ENCODE results near the gene TMEM150C.

TMEM150C gene

DNA sequence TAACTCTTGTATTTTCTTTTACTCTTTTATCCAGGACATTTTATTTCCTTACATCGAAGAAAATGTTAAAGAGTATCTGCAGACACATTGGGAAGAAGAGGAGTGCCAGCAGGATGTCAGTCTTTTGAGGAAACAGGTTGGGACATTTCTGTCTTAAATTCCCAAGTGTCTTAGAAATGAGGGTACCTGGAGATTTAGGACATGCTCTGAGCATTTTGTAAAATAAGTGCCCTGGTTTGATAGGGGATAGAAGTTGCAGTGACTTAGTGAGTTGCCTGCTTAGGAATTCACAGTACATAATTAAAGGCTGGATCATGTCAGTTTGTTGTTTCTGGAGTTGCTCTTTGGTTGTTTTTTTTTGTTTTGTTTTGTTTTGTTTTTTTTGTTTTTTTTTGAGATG, 113.9 kb downstream of the TMEM150C start:
- TF ChIP-seq, protein P1, sequence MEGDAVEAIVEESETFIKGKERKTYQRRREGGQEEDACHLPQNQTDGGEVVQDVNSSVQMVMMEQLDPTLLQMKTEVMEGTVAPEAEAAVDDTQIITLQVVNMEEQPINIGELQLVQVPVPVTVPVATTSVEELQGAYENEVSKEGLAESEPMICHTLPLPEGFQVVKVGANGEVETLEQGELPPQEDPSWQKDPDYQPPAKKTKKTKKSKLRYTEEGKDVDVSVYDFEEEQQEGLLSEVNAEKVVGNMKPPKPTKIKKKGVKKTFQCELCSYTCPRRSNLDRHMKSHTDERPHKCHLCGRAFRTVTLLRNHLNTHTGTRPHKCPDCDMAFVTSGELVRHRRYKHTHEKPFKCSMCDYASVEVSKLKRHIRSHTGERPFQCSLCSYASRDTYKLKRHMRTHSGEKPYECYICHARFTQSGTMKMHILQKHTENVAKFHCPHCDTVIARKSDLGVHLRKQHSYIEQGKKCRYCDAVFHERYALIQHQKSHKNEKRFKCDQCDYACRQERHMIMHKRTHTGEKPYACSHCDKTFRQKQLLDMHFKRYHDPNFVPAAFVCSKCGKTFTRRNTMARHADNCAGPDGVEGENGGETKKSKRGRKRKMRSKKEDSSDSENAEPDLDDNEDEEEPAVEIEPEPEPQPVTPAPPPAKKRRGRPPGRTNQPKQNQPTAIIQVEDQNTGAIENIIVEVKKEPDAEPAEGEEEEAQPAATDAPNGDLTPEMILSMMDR (IDR thresholded peaks at IDR 0.05), result no peak
- Histone ChIP-seq H3K4me3 (no peak overlapping the region), H3K27ac (no peak overlapping the region)
- DNase-seq (ENCODE audit: low spot score), result no peak

DNA sequence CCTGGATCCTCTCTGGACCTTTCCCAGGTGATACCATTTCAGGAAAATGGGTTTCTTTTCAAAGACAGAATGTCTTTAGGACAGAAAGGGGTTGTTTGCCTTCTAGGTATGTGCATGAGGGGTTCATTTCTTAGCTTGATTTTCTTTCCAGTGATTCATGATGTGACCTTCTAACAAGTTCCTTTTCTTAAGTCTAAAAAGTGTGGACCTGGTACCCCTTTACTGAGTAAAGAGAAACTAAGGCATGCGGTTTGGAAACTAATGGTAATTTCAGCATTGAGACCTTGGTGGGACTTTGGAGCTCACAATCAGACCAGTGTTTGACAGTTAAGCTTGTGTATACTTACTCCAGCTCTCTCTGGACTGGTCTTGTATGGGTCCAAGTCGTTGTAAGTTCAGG, 122.7 kb downstream of the TMEM150C start:
- Histone ChIP-seq H3K4me3 (no peak overlapping the region), H3K27ac (no peak overlapping the region)

DNA sequence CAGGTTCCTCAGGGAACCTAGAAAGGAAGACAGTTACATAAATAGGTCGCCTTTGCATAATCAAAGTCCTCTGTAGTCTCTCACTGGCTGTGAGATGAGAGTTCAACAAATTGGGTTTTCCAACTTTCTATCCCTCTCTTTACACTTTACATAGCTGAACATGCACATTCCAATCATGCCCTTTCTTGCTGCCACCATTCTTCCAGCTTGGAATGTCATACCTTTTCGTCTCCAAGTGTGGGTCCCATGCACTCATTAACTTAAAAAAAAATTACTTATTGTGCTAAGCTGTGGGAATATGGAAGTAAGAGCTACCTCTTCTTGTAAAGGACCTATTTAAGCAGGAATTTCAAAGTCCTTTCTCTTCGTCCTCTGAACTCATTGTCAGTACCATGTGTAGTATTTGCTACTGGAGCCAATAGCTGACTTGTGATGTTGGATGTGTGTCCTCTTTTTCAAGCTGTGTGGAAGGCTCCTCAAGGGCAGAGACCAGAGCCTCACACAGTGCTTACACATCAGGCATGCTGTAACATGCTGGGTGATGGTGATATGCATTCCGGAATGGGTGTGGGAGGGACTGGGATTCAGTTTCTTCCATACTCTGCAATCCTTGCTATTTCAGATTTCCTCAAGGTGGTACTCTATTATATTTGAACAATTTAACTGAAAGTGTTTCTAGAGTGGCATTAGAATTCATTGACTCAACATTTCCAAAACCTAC, 124.3 kb downstream of the TMEM150C start:
- H3K27ac ChIP-seq, result no peak overlapping the region
- no peak for DNase-seq (ENCODE audit: low spot score)
- TF ChIP-seq, protein P1 (IDR thresholded peaks at IDR 0.05), result no peak

More for the DNA sequence above, 122.7 kb downstream of the TMEM150C start:
- no peak for DNase-seq (ENCODE audit: low spot score)
- TF ChIP-seq, protein P1 (IDR thresholded peaks at IDR 0.05), result no peak

DNA sequence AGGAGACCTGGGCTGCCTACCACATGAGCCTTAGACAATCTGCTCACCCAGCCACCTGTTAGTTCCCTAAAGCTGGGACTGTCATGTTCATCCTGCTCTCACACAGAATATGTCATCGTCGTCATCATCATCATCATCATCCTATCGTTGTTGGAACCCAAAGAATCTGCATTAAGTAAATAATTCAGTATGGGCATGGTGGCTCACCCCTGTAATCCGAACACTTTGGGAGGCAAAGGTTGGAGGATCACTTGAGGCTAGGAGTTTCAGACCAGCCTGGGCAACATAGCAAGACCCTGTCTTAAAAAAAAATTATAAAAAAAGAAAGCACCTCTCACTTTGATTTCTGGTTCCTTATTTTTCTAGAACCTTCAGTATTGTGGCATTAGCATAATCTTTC, 125.0 kb downstream of the TMEM150C start:
- TF ChIP-seq, protein P1 (IDR thresholded peaks at IDR 0.05), result no peak
- no peak for DNase-seq (ENCODE audit: low spot score)

More for the DNA sequence above, 124.3 kb downstream of the TMEM150C start:
- no peak overlapping the region for H3K4me3 ChIP-seq

DNA sequence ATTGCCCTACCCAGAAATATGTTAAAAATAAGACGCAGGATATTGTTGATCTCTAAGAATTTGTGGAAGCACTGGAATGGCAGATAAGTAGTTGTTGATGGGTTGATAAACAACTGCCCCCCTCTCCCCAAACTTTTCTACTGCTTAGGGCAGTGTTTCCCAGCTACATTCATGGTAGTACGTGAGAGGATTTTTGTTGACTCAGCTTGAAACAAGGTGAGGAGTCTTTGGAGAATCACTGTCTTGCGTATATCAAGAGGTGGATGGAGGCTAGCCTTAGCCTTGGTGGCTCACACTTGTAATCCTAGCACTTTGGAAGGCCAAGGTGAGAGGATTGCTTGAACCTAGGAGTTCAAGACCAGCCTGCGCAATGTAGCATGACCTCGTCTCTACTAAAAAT, 125.7 kb downstream of the TMEM150C start:
- no peak overlapping the region for H3K27ac ChIP-seq
- no peak for DNase-seq (ENCODE audit: low spot score)
- H3K4me3 ChIP-seq, result no peak overlapping the region
- TF ChIP-seq, protein P1 (IDR thresholded peaks at IDR 0.05), result no peak

More for the DNA sequence above, 125.0 kb downstream of the TMEM150C start:
- no peak overlapping the region for H3K4me3 ChIP-seq
- no peak overlapping the region for H3K27ac ChIP-seq

DNA sequence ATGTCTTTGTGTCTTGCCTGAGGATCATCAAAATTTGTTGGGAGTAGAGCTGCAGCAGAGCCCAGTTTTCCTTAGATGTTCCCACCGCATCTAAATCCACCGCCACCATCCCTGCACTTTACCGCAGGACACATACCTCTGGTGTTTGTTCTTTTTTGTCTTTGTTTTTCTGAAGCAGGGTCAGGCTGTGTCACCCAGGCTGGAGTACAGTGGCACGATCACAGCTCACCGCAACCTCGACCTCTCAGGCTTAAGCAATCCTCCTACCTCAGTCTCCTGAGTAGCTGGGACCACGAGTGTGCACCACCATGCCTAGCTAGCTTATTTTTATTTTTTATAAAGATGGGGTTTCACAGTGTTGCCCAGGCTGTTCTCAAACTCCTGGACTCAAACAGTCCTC, 126.8 kb downstream of the TMEM150C start:
- Histone ChIP-seq H3K27ac (no peak overlapping the region), H3K4me3 (no peak overlapping the region)
- no peak for DNase-seq (ENCODE audit: low spot score)
- TF ChIP-seq, protein P1 (IDR thresholded peaks at IDR 0.05), result no peak

DNA sequence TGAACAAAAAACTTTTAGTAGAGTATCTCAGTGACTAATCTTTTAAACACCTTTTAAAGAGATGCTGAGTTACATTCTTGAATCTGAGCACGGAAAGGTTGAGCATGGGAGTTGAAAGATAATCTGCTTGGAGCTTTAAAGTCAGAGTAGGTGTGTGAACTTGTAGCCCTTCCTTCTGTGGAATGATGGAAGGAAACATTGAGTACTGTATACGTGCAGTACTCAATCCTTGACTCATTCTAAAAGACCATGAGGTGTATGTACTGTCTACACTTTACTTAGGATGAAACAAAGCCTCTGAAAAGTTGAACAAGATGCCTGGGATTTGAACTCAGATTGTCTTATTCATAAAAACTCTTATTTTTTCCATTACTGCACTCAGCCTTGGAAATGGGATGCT, 128.0 kb downstream of the TMEM150C start:
- Histone ChIP-seq H3K4me3 (no peak overlapping the region), H3K27ac (no peak overlapping the region)
- TF ChIP-seq, protein P1 (IDR thresholded peaks at IDR 0.05), result no peak
- no peak for DNase-seq (ENCODE audit: low spot score)

Measured in coronary artery (tissue), 2 donors.